ENCODE measurements around the gene EGFR.

- TF ChIP-seq CTCF (IDR thresholded peaks at IDR 0.05; ENCODE audit: borderline replicate concordance, extremely low read depth, low read length, poor library complexity, severe bottlenecking) = no peak
- TF ChIP-seq EZH2 (IDR thresholded peaks at IDR 0.05; ENCODE audit: borderline replicate concordance, low read depth, low read length, severe bottlenecking) = no peak
Observed at GRCh38 chr7:55078465-55079372, 59.9 kb downstream of the EGFR start.
